Measurements from ENCODE around the gene CFAP100. TPM values are rescaled to one million over a fixed set of nuclear protein-coding genes. Genes with fewer than 3 reads are reported as not detected.

Gene CFAP100
- total RNA-seq, 4 donors from 2014 or later = 0.98 to 2.8 TPM; not detected in 2

- Histone ChIP-seq H3K36me3 (no peaks in the 10 kb centered on the region), H3K4me1 (no peaks in the 10 kb centered on the region), H3K27ac (no peak overlapping the region), H3K9me3 (peaks cover 0 to 11% of the 10 kb centered on the region in 2 donors), H3K27me3 (no peaks in the 10 kb centered on the region), H3K4me3 (no peak overlapping the region)
- TF ChIP-seq POLR2A (IDR thresholded peaks at IDR 0.05) = no peak
- TF ChIP-seq, protein P1, sequence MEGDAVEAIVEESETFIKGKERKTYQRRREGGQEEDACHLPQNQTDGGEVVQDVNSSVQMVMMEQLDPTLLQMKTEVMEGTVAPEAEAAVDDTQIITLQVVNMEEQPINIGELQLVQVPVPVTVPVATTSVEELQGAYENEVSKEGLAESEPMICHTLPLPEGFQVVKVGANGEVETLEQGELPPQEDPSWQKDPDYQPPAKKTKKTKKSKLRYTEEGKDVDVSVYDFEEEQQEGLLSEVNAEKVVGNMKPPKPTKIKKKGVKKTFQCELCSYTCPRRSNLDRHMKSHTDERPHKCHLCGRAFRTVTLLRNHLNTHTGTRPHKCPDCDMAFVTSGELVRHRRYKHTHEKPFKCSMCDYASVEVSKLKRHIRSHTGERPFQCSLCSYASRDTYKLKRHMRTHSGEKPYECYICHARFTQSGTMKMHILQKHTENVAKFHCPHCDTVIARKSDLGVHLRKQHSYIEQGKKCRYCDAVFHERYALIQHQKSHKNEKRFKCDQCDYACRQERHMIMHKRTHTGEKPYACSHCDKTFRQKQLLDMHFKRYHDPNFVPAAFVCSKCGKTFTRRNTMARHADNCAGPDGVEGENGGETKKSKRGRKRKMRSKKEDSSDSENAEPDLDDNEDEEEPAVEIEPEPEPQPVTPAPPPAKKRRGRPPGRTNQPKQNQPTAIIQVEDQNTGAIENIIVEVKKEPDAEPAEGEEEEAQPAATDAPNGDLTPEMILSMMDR (IDR thresholded peaks at IDR 0.05) = no peak
- intact Hi-C loops (cut with DNase I; ENCODE audit: low total_unique reads) = no loop called here
- DNase-seq = no peak
These were observed 30.0 kb downstream of the CFAP100 start for GRCh38 chr3:126424751-126425150.

DNA sequence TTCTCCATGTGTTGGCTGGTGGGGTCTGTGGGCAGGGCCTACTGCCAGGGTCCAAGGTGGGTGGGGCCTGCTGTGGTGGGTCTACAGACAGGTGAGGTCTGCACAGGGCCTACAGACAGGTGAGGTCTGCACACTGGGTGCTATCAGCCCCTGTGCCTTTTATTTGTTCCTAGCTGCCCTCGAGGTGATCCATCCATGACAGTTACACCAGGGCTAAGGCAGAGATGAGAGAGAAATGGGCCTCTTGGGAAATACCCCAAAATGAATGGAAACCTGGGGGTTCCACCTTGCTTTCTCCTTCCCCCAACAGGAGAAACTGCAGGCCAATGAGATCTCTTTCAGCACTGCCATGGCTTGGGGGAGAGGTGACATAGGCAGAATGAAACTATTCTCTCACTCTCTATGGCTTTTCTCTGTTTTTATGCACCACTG, 36.4 kb downstream of the CFAP100 start:
- no peaks in the 10 kb centered on the region for H3K27me3 ChIP-seq
- H3K27ac ChIP-seq = no peak overlapping the region
- H3K4me1 ChIP-seq = no peaks in the 10 kb centered on the region
- H3K36me3 ChIP-seq = no peaks in the 10 kb centered on the region
- intact Hi-C loops (cut with DNase I; ENCODE audit: low total_unique reads) = no loop called here
- peaks cover 0 to 12% of the 10 kb centered on the region in 2 donors for H3K9me3 ChIP-seq
- DNase-seq = no peak
- TF ChIP-seq, protein P1 (IDR thresholded peaks at IDR 0.05) = no peak
- no peak for TF ChIP-seq POLR2A (IDR thresholded peaks at IDR 0.05)
- no peak overlapping the region for H3K4me3 ChIP-seq

- TF ChIP-seq POLR2A (IDR thresholded peaks at IDR 0.05) = no peak
- TF ChIP-seq, protein P1 (IDR thresholded peaks at IDR 0.05) = no peak
- DNase-seq = no peak
These were observed 37.8 kb downstream of the CFAP100 start for GRCh38 chr3:126432361-126433104.

DNA sequence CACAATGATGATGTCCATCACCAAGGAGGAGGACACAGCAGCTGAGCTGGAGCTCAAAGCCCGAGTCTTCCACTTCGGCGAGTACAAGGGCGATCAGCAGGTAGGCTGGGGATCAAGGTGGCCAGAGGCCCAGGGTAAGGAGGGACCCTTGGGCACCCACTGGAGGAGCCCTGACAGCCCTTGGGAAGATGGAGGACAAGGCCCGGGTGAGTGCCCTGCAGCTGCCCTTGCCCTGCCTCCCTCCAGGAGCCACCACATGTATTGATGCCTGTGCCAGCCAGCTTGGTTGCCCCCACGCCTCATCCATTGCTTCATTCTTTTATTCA, 38.4 kb downstream of the CFAP100 start:
- Histone ChIP-seq H3K4me3 (no peak overlapping the region), H3K27me3 (no peaks in the 10 kb centered on the region), H3K4me1 (no peaks in the 10 kb centered on the region), H3K9me3 (peaks cover 0 to 7% of the 10 kb centered on the region in 2 donors), H3K36me3 (no peaks in the 10 kb centered on the region), H3K27ac (no peak overlapping the region)
- TF ChIP-seq, protein P1 (IDR thresholded peaks at IDR 0.05) = no peak
- TF ChIP-seq POLR2A (IDR thresholded peaks at IDR 0.05) = no peak
- no peak for DNase-seq
- intact Hi-C loops (cut with DNase I; ENCODE audit: low total_unique reads) = no loop called here

More at GRCh38 chr3:126432361-126433104, 37.8 kb downstream of the CFAP100 start:
- Histone ChIP-seq H3K27me3 (no peaks in the 10 kb centered on the region), H3K4me3 (no peak overlapping the region), H3K27ac (no peak overlapping the region), H3K9me3 (peaks cover 0 to 7% of the 10 kb centered on the region in 2 donors), H3K36me3 (no peaks in the 10 kb centered on the region), H3K4me1 (no peaks in the 10 kb centered on the region)
- intact Hi-C loops (cut with DNase I; ENCODE audit: low total_unique reads) = no loop called here

DNA sequence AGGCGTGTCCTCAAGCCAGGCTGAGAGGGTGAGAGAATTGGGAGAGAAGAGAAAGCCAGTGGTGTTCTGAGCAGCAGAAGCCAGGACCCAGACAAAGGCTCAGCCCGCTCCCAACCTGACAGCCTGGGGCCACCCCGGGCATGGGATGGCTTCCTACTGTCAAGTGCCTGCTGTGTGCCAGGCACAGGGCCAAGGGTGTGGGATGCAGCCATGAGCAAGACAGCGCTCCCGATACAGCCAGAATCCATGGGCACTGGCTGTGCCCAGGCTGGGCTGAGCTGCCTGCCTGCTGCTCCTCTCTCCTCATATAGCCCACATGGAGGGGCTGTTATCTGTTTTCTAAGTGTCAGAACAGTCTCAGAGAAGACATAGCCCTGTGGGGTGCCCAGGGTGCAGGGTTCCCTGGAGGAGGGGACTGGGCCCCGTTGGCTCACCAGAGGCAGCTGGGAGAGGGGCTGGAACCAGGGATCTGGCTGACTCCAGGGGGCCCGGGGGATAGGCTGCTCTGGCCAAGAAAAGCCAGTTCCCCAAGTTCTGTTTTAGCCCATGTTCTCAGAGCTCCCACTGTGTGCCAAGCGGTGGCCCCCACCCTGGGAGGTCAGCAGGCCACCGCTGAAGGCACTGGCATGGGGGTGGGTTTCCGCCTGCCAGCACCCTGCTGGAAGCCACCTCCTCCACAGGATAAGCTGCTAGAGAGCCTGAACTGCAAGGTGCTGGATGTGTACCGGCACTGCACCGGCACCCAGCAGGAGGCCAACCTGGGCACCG, 39.0 kb downstream of the CFAP100 start:
- Histone ChIP-seq H3K27ac (no peak overlapping the region), H3K9me3 (peaks cover 0 to 7% of the 10 kb centered on the region in 2 donors), H3K4me3 (no peak overlapping the region), H3K4me1 (no peaks in the 10 kb centered on the region), H3K27me3 (no peaks in the 10 kb centered on the region), H3K36me3 (no peaks in the 10 kb centered on the region)
- no peak for DNase-seq
- intact Hi-C loops (cut with DNase I; ENCODE audit: low total_unique reads) = no loop called here
- TF ChIP-seq, protein P1 (IDR thresholded peaks at IDR 0.05) = no peak
- no peak for TF ChIP-seq POLR2A (IDR thresholded peaks at IDR 0.05)
